Limb (tissue), 2 donors: ENCODE measurements around the gene BCAP31.
"Not testable (repeated sequence)": the region's sequence is repeated elsewhere in the genome, so short reads cannot be mapped to it uniquely, and the experiment has no call there.

Experiments
- DNase-seq, 2 donors: peaks; one replicate each; pipeline ENCODE4 v3.0.0-alpha.2; 2016; ENCODE audit errors: extremely low spot score in 2 of 2

The BCAP31 gene

GRCh38 chrX:153709726-153710674, 14.2 kb downstream of the BCAP31 start:
- DNase-seq, result no peak

DNA sequence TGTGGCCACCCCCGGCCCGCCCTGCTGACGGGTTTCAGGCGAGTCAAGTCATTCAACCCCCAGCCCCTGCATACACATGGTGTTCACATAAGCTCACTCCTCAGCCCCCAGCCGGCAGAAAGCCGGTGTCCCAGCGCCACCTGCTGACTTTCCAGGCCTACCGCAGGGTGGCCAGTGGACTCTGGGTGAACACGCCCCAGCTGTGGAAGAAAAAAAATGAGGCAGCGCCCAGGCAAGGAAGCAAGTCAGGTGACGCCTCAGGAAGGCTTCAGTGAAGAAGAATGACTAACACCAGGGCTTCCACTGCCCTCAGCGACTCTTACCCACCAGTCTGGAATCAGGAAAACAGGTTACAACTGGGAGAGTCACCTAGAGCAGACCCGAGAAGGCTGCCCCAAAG, 15.8 kb downstream of the BCAP31 start:
- DNase-seq, result peak in 1 of 2 donors; percentile 78

- no peak for DNase-seq
These were observed 16.8 kb downstream of the BCAP31 start for GRCh38 chrX:153707406-153707805.

- no peak for DNase-seq
These were observed 17.4 kb downstream of the BCAP31 start for GRCh38 chrX:153706799-153707198.

- DNase-seq, result not testable (repeated sequence)
These were observed 18.7 kb downstream of the BCAP31 start for GRCh38 chrX:153705403-153706060.

- not testable (repeated sequence) for DNase-seq
These were observed 19.4 kb downstream of the BCAP31 start for GRCh38 chrX:153704631-153705402.

- DNase-seq, result no peak
These were observed 20.1 kb downstream of the BCAP31 start for GRCh38 chrX:153704021-153704526.

GRCh38 chrX:153703036-153703370, 21.2 kb downstream of the BCAP31 start:
- no peak for DNase-seq

GRCh38 chrX:153702336-153703035, 21.7 kb downstream of the BCAP31 start:
- DNase-seq, result no peak

GRCh38 chrX:153701706-153702105, 22.5 kb downstream of the BCAP31 start:
- DNase-seq, result no peak

GRCh38 chrX:153700967-153701366, 23.2 kb downstream of the BCAP31 start:
- no peak for DNase-seq

GRCh38 chrX:153700376-153700945, 23.7 kb downstream of the BCAP31 start:
- DNase-seq, result no peak

GRCh38 chrX:153699784-153700371, 24.3 kb downstream of the BCAP31 start:
- DNase-seq, result not testable (repeated sequence)

DNA sequence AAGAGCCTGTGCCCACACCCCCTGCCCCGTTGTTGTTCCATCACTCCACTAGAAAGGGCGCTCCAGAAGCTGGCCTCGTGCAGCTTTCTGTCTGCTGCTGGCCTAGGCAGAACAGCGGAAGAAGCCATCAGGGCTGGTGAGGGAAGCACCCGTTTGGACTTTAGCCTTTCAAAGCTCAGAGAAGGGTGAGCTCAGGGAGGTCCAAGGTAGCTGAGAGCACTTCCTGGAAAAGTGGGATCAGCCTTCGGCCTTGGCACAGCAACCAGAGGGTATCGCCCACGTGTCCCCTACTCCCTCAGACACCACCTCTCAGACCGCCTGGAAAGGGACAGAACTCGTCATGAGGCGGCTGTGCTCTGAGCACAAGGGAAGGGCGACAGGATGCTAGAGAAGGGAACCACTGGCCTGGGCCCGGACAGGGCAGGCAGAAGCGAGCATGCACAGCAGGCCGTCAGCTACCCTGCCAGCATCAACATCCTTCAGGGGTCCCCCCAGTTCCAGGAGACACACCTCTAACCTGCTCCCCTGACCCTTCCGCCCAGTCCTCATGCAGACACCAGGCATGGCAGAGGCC, 24.9 kb downstream of the BCAP31 start:
- DNase-seq, result not testable (repeated sequence)

DNA sequence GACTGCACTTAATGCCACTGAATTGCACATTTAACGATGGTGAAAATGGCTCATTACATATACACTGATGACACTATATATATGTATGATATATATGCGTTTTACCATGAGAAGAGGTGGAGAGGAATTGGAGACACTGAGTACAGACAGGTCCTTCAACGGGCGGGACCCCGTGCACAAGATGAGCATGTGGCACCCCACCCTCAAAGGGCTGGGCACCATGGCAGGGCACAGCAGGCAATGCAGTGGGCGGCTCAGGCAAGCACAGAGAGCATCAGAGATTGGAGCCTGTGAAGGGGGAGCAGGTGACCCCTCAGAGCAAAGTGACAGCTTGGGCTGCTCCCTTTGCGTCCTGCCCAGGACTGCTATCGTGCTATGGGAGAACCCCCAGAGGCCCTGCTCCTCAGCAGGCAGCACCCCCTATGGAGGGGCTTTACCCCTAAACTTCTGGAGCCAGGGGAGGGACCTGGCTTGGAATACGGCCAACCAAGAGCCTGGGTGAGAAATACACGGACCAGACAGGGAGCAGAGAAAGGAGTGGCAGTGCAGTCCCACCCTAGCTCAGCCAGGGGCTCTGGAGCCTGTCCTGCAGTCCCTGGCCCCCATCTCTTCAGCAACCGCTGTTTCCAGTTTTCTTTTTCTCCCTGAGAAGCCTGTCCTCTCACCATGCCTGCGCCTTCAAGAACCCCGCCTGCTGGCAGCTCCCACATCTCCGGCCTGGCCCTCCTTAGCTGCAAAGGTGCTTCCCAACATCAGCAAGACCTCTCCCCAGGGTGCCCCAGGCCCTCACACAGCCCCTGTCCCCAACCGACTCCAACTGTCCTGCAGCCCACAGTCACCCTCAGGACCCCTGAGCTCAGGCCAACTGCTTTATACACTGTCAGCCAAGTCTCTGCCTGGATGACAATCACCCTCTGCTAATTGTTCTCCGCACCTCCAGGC, 26.0 kb downstream of the BCAP31 start:
- DNase-seq, result no peak

GRCh38 chrX:153696986-153697722, 27.0 kb downstream of the BCAP31 start:
- DNase-seq, result not testable (repeated sequence)

GRCh38 chrX:153696538-153696937, 27.6 kb downstream of the BCAP31 start:
- not testable (repeated sequence) for DNase-seq

DNA sequence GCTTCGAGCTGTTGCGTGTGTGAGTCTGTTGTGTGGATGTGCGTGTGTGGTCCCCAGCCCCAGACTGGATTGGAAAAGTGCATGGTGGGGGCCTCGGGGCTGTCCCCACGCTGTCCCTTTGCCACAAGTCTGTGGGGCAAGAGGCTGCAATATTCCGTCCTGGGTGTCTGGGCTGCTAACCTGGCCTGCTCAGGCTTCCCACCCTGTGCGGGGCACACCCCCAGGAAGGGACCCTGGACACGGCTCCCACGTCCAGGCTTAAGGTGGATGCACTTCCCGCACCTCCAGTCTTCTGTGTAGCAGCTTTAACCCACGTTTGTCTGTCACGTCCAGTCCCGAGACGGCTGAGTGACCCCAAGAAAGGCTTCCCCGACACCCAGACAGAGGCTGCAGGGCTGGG, 28.1 kb downstream of the BCAP31 start:
- DNase-seq, result no peak
